Skin of body (tissue), 2 donors: ENCODE results near the gene MRPS35. TPM values are rescaled to one million over a fixed set of nuclear protein-coding genes. Genes with fewer than 3 reads are reported as not detected.
"Not testable (repeated sequence)": the region's sequence is repeated elsewhere in the genome, so short reads cannot be mapped to it uniquely, and the experiment has no call there.

Experiments used
- DNase-seq: peaks from one replicate; lab custom pipeline; 2025; lab: John Stamatoyannopoulos, UW
- total RNA-seq: library from RNA; depleted of rRNA; stranded (reverse); fragments of >200 nt; gene quantifications from one replicate; pipeline ENCODE4 v1.2.3, GENCODE V29; 2014

Gene MRPS35
- total RNA-seq, 1 donor from 2014 or later = 41.3 TPM

GRCh38 chr12:27709212-27709931 is 1.3 kb upstream of the MRPS35 start:
- no peak for DNase-seq

GRCh38 chr12:27709932-27710591 is 570 bp upstream of the MRPS35 start:
- DNase-seq = peak; percentile 89

GRCh38 chr12:27711317-27711682 is 668 bp downstream of the MRPS35 start:
- DNase-seq = no peak

DNA sequence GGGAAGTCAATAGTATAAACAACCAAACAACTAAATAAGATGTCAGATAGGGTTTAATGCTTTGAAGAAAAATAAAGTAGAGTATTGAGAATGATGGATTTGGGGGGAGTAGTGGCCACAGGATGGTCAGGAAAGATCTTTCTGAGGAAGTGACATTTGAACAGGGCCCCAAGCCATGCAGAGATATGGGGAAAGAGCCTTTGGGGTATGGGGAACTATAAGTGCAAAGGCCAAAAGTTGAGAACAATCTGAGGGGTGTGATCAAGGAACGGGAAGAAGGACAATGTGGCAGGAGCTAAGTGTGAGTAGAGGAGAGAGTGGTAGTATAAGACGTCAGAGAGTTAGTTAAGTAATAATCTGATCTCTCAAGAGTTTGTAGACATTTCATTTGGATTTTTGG is 1.3 kb downstream of the MRPS35 start:
- DNase-seq = no peak

GRCh38 chr12:27723212-27723611 is 12.6 kb downstream of the MRPS35 start:
- DNase-seq = no peak

- no peak for DNase-seq
Observed at GRCh38 chr12:27730097-27730588, 19.5 kb downstream of the MRPS35 start.

DNA sequence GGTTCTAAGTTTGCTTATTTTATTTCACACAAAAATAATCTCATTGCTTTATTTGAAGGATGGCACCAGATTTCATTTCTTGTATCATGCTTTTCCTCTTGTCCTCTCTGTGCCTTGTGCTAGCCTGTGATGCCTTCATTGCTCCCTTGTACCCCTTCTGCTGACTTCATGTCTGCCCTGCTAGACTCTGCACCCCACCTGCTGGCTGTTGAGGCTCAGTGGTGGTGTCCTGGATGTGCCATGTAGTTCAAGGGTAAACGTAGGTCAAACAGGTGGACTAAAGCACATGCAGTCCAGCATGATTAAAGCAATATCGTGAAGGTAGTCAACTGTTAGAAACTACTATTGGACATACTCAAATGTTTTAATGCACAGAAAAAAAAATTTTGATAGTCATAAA is 21.6 kb downstream of the MRPS35 start:
- no peak for DNase-seq

- peak; percentile 39 for DNase-seq
Observed at GRCh38 chr12:27733052-27733656, 22.5 kb downstream of the MRPS35 start.

DNA sequence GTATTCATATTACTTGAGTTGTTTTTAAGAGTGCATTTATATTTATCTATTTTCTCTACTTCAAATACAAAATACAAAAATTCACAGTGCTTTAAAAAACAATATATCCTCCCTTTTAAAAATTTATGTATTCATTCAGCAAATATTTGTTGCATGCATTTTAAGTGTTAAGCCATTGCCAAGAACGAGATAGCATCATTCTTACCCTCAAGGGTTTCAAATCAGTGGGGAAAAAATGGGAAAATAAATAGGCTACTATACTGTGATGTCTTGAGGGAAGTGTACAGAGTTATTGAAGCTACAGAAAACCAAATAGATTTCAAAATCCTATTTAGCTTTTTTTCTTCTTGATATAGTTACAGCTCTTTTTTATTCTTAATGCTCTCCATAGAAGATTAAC is 23.2 kb downstream of the MRPS35 start:
- no peak for DNase-seq

DNA sequence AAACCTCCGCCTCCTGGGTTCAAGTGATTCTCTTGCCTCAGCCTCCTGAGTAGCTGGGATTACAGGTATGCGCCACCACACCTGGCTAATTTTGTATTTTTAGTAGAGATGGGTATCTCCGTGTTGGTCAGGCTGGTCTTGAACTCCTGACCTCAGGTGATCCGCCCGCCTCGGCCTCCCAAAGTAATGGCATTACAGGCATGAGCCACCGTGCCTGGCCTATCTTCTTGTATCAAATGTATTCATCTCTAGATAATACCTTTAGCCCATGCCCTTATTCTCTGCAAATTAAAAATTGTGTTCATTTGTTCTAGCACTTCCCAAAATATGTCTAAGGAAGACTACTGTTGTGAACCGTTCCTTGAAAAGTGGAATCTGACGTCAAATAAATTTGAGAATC is 23.7 kb downstream of the MRPS35 start:
- not testable (repeated sequence) for DNase-seq

DNA sequence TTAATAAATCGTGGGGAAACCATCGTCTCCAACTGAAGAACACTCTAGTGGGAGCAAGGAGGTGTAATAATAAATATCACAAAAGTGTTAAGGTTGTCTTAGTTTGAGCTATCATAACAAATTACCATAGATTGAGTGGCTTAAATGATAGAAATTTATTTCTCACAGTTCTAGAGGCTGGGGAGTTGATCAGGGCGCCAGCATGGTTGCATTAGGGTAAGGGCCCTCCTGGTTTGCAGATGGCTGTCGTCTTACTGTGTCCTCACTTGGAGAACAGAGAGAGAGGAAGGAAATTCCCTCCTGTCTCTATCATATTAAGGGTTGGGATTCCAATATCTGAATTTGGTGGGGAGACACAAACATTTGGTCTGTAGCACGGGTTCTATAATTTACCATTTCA is 33.0 kb downstream of the MRPS35 start:
- no peak for DNase-seq

GRCh38 chr12:27745734-27746133 is 35.1 kb downstream of the MRPS35 start:
- DNase-seq = not testable (repeated sequence)

GRCh38 chr12:27747111-27747820 is 36.6 kb downstream of the MRPS35 start:
- no peak for DNase-seq

DNA sequence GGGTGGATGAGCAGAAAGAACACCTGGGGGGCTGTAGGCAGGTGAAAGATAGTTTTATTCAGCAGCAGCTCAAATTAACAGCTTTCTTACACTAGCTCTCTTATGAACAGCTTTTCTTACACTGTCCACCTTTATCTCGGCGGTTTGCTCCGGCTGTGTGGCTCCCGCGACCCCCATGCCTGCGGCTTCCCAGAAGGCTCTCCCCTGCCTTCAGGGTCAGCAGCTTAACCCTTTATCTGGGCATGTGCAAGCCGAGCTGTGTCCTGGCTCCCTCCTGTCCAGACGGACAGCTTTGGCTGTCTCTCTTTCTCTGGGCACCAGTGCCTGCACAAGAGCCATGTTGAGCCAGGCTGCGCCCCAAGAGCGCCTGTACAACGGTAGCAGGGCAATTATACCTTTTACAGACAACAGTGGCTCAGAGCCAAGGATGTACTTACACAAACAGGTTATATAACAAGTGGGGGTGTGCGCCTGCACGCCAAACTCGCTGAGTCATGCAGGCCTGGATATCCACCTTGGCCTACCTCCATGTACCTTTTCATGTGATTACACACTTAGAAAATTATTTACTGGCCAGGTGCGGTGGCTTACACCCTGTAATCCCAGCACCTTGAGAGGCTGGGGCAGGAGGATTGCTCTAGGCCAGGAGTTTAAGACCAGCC is 40.9 kb downstream of the MRPS35 start:
- DNase-seq = no peak

- DNase-seq = no peak
Observed at GRCh38 chr12:27754795-27755194, 44.2 kb downstream of the MRPS35 start.

- no peak for DNase-seq
Observed at GRCh38 chr12:27756670-27757195, 46.1 kb downstream of the MRPS35 start.

DNA sequence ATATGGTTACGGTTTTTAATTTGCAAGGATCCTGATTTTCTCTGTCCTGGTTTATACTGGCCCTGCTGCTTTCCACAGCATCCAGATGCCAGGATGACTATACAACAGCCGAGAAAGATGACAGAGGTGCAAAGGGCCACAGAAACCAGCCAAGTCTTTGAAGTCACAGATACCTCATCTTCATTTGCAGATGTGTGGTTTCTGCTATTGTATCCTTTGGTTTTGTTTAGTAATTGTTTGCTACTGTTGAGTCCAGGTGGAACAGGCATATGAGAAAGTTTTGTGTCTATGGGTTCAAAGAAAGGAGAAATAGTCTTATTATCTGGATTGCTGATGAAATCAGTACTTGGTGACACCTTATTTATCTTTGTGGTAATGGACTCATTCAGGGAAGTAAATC is 52.1 kb downstream of the MRPS35 start:
- DNase-seq = no peak

- DNase-seq = no peak
Observed at GRCh38 chr12:27766587-27766986, 56.0 kb downstream of the MRPS35 start.

- peak; percentile 4 for DNase-seq
Observed at GRCh38 chr12:27769142-27769673, 58.6 kb downstream of the MRPS35 start.

- DNase-seq = no peak
Observed at GRCh38 chr12:27771481-27772327, 61.1 kb downstream of the MRPS35 start.
